ENCODE measurements around the gene AFF3.

AFF3 gene

DNA sequence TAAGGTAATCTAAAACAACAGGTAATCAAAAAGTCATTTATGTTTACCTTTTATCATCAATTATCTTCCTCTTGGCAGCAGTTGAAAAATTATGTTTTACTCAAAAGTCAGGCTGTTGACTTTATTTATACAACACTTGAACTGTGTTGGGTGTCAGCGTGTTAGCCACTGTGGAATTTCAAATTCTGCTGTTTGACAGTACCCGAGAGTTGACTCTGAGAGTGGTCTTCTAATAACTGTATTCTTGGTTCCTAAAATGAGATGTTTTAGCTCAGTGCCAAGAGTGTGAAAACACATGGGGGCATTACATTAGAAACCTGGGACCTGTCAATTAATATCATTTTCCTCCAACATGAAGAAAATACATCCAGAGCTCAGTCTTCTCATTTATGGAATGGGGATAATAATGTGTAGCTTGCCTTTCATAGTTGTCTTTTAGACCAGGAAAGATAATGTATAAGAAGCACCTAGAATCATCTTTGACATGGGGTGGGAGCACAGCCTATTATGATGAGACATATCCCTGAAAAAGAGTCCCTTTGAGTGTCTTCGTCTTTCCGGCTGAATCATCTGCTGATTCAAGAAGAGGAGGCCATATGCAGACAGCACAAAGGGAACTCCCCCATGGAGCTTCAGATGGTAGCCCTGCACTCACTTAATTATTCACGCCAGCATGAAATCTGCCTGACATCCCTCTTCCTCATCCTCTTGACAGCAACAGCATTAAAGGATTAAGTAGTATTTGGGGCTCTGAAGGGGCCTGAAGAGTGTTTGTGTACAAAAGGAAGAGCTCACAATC, 89.1 kb downstream of the AFF3 start:
- TF ChIP-seq NFIC (IDR thresholded peaks at IDR 0.05) (no peak), TAF1 (IDR thresholded peaks at IDR 0.05; ENCODE audit: low read depth) (no peak), TEAD4 (IDR thresholded peaks at IDR 0.05) (no peak)

DNA sequence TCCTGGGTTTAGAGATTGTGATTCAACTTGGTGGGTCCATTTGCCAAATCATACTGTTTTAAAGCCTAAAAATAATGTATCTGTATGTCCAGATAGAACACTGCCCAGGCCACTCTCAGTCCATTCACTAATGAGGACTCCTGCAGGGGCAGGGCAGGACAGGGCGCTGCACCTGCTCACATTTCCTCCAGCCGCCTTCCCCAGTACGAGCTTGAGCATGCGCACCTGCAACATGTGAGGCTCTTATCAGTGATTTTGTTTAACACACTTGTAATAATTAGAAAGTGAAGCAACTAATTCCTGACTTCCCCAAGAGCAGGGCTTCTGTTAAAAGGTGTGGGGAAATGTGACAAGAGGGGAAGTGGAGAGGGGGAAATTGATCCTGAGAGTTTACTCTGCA, 89.7 kb downstream of the AFF3 start:
- no peak for TF ChIP-seq TCF12 (IDR thresholded peaks at IDR 0.05; ENCODE audit: low read depth)
- no peak for TF ChIP-seq EP300 (IDR thresholded peaks at IDR 0.05; ENCODE audit: borderline replicate concordance)
- TF ChIP-seq, protein P1, sequence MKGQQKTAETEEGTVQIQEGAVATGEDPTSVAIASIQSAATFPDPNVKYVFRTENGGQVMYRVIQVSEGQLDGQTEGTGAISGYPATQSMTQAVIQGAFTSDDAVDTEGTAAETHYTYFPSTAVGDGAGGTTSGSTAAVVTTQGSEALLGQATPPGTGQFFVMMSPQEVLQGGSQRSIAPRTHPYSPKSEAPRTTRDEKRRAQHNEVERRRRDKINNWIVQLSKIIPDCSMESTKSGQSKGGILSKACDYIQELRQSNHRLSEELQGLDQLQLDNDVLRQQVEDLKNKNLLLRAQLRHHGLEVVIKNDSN (IDR thresholded peaks at IDR 0.05): no peak
- TF ChIP-seq TEAD4 (IDR thresholded peaks at IDR 0.05): no peak
- TF ChIP-seq RAD21 (IDR thresholded peaks at IDR 0.05; ENCODE audit: low read depth): no peak
- TF ChIP-seq FOXM1 (IDR thresholded peaks at IDR 0.05; ENCODE audit: borderline replicate concordance, low read depth): no peak
- TF ChIP-seq, protein P2, sequence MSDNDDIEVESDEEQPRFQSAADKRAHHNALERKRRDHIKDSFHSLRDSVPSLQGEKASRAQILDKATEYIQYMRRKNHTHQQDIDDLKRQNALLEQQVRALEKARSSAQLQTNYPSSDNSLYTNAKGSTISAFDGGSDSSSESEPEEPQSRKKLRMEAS (IDR thresholded peaks at IDR 0.05): no peak
- TF ChIP-seq ZBTB7A (IDR thresholded peaks at IDR 0.05; ENCODE audit: low read depth): no peak
- TF ChIP-seq, protein P3, sequence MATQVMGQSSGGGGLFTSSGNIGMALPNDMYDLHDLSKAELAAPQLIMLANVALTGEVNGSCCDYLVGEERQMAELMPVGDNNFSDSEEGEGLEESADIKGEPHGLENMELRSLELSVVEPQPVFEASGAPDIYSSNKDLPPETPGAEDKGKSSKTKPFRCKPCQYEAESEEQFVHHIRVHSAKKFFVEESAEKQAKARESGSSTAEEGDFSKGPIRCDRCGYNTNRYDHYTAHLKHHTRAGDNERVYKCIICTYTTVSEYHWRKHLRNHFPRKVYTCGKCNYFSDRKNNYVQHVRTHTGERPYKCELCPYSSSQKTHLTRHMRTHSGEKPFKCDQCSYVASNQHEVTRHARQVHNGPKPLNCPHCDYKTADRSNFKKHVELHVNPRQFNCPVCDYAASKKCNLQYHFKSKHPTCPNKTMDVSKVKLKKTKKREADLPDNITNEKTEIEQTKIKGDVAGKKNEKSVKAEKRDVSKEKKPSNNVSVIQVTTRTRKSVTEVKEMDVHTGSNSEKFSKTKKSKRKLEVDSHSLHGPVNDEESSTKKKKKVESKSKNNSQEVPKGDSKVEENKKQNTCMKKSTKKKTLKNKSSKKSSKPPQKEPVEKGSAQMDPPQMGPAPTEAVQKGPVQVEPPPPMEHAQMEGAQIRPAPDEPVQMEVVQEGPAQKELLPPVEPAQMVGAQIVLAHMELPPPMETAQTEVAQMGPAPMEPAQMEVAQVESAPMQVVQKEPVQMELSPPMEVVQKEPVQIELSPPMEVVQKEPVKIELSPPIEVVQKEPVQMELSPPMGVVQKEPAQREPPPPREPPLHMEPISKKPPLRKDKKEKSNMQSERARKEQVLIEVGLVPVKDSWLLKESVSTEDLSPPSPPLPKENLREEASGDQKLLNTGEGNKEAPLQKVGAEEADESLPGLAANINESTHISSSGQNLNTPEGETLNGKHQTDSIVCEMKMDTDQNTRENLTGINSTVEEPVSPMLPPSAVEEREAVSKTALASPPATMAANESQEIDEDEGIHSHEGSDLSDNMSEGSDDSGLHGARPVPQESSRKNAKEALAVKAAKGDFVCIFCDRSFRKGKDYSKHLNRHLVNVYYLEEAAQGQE (IDR thresholded peaks at IDR 0.05; ENCODE audit: low read depth): no peak
- no peak for TF ChIP-seq NFIC (IDR thresholded peaks at IDR 0.05)

DNA sequence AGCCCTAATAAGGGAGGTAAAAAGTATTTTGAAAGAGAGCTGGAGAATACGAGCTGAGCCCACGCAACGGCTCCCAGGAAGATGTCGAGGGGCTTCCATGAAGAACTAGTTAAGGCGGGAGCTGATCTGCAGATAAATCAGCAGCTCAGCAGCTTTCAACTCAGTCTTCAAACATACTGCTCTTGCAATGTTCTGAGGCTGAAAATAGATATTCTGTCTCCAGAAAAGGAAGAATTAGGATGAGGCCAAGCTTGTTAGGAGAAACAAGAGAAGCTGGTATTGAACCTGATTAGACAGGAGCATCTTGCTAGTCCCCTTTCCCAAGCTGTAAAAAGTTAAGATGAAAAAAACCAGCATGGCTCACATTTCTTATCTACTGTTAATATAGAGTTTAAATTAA, 91.1 kb downstream of the AFF3 start:
- TF ChIP-seq, protein P2 (IDR thresholded peaks at IDR 0.05): no peak
- TF ChIP-seq EGR1 (IDR thresholded peaks at IDR 0.05): no peak
- no peak for TF ChIP-seq EP300 (IDR thresholded peaks at IDR 0.05; ENCODE audit: borderline replicate concordance)
- no peak for TF ChIP-seq ZBTB7A (IDR thresholded peaks at IDR 0.05; ENCODE audit: low read depth)
- no peak for TF ChIP-seq TEAD4 (IDR thresholded peaks at IDR 0.05)
- no peak for TF ChIP-seq YY1 (IDR thresholded peaks at IDR 0.05; ENCODE audit: low read depth)
- TF ChIP-seq NFIC (IDR thresholded peaks at IDR 0.05): no peak
- TF ChIP-seq, protein P3 (IDR thresholded peaks at IDR 0.05; ENCODE audit: low read depth): no peak

DNA sequence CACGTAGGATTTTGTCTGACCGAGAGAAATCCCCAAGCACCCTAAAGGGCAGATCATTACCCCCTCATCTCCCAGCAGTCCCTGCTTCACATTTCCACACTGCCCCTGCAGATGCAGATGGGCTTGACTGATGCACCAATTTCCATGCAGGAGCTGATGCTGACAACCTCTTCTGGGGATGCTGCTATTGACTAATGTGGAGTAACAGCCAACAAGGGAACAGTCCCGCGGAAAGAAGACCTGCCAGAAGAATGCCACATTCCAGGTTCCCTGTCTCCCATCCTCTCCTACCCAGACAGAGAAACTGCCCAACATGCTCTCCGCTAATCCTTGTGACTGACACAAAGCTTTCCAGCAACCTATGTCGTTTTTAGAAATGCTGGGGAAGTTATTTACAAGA, 91.7 kb downstream of the AFF3 start:
- TF ChIP-seq, protein P2 (IDR thresholded peaks at IDR 0.05): no peak
- TF ChIP-seq NFIC (IDR thresholded peaks at IDR 0.05) (no peak), CREB1 (IDR thresholded peaks at IDR 0.05; ENCODE audit: low read depth) (no peak), EGR1 (IDR thresholded peaks at IDR 0.05) (no peak), FOXM1 (IDR thresholded peaks at IDR 0.05; ENCODE audit: borderline replicate concordance, low read depth) (no peak), YY1 (IDR thresholded peaks at IDR 0.05; ENCODE audit: low read depth) (no peak), ZBTB7A (IDR thresholded peaks at IDR 0.05; ENCODE audit: low read depth) (no peak), RAD21 (IDR thresholded peaks at IDR 0.05; ENCODE audit: low read depth) (no peak), TEAD4 (IDR thresholded peaks at IDR 0.05) (no peak)
- TF ChIP-seq, protein P1 (IDR thresholded peaks at IDR 0.05): no peak

DNA sequence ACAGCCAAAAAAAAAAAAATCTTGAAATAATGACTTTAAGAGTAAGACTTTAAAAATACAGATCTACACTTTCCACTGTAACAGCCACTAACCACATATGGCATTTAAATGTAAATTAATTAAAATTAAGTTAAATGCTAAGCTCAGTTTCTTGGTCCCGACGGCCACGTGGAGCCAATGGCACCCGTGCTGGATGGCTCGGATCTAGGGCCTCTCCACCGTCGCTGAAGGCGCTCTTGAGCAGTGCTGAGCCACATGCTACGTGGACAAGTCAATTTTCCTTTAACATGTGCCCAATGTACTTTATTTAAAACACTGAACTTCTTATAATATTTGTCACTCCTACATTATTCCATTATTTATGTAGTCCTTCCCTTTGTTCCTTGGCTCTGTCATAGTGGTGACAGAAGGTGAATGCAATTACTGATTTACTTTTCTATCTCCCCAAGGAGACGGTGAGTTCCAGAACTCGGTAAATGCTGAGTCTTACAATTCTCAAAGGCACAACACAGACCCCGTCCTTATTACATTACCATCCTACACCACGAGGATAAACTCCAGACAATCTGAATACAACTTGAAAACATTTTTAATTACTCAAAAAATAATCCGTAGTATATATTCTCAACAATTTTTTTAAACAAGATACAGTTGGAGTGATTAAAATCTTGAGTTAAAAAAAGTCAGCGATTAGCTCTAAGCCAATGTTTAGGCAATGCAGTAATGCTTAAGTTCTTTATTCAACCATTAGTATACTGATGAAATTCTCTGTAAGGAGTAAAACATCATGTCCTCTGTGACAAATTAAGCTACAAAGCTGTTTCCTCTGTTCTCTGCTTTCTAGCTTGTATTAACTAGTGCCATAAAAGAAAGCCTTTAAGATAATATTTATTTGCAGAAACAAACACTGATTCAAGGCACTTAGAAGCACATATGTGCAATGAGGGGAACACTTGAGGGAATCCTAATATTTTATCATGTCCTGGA, 95.1 kb downstream of the AFF3 start:
- TF ChIP-seq ZBTB7A (IDR thresholded peaks at IDR 0.05; ENCODE audit: low read depth) (no peak), TCF12 (IDR thresholded peaks at IDR 0.05; ENCODE audit: low read depth) (no peak), NFIC (IDR thresholded peaks at IDR 0.05) (no peak), YY1 (IDR thresholded peaks at IDR 0.05; ENCODE audit: low read depth) (no peak), TAF1 (IDR thresholded peaks at IDR 0.05; ENCODE audit: low read depth) (no peak), RAD21 (IDR thresholded peaks at IDR 0.05; ENCODE audit: low read depth) (no peak), EGR1 (IDR thresholded peaks at IDR 0.05) (no peak), CREB1 (IDR thresholded peaks at IDR 0.05; ENCODE audit: low read depth) (no peak), TEAD4 (IDR thresholded peaks at IDR 0.05) (no peak)
- TF ChIP-seq, protein P3 (IDR thresholded peaks at IDR 0.05; ENCODE audit: low read depth): no peak
- TF ChIP-seq, protein P1 (IDR thresholded peaks at IDR 0.05): no peak
- TF ChIP-seq, protein P2 (IDR thresholded peaks at IDR 0.05): no peak

Data from Ishikawa (cell line).